GM13977 (cell line): ENCODE data around the gene CHKB.

ENCODE experiments used
- DNase-seq: peaks from one replicate; pipeline ENCODE4 v3.0.0; 2012; ENCODE audit warnings: low spot score
- in situ Hi-C: fragments of 300-500 bp; cut with MboI; formaldehyde crosslinking; loops from one replicate; pipeline ENCODE4 v1.12.0; 2022; ENCODE audit warnings: low sequenced_read_pairs, low pct_unique_long_range_greater_than_20kb, mixed read lengths, inconsistent platforms; ENCODE audit not compliant: unreplicated experiment
- TF ChIP-seq, protein P1 (sequence below): IDR thresholded peaks from 2 replicates; pipeline ENCODE4 v1.5.1; 2012; ENCODE audit warnings: mild to moderate bottlenecking, control low read depth; ENCODE audit not compliant: insufficient read depth; ENCODE audit errors: extremely low read depth, missing control alignments

The CHKB gene

DNA sequence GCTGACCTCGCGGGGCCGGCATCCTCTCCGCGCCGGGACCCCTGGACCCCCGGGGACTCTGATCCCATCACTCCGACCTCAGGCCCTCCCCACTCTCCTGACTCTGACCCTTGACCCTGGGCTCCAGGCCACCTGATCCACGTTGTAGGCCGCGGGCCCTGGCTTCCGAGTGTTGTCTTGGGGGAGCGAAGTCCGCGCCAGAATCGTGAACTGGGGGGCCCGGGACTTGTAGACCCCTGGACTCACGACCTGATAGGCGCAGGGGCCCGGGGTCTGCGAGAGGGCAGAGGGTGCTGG is 52.1 kb downstream of the CHKB start:
- TF ChIP-seq, protein P1, sequence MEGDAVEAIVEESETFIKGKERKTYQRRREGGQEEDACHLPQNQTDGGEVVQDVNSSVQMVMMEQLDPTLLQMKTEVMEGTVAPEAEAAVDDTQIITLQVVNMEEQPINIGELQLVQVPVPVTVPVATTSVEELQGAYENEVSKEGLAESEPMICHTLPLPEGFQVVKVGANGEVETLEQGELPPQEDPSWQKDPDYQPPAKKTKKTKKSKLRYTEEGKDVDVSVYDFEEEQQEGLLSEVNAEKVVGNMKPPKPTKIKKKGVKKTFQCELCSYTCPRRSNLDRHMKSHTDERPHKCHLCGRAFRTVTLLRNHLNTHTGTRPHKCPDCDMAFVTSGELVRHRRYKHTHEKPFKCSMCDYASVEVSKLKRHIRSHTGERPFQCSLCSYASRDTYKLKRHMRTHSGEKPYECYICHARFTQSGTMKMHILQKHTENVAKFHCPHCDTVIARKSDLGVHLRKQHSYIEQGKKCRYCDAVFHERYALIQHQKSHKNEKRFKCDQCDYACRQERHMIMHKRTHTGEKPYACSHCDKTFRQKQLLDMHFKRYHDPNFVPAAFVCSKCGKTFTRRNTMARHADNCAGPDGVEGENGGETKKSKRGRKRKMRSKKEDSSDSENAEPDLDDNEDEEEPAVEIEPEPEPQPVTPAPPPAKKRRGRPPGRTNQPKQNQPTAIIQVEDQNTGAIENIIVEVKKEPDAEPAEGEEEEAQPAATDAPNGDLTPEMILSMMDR: no peak
- in situ Hi-C loops: no loop called here
- no peak for DNase-seq

DNA sequence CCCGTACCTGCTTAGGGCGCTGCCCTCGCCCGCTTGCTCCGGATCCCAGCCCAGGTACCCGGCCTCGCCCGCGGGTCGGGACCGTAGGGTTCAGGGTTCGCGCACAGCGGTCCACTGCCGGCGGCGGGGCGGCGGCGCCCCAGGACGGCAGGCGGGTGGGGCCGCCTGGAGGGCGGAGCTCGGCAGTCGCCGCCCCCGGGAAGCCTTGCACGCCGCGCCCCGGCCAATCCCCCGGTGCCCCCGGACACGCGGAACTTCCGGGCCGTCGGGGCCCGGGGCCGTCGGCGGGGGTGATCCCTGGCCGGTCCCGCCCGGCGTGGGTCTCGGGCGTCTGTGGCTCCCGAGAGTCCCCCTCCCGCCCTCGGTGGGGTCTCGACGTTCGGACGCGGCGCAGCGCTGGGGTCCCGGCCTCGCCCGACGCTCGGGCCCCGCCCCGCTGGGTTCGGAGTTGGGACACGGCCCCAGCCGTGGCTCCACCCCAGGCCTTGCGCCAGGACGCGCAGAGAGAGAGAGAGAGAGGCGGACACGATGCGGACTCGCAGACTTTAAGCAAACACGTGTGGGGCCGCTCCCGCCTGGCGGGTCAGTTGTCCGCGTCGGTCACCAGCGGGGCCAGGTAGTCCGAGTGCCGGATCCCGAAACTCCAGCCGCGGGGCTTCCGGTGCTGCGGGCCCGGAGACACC is 52.6 kb downstream of the CHKB start, which contains the start of gene TYMP:
TYMP (minus strand) TSS at position 116 of the 683 bp plus-strand sequence. CDS start 303 bp downstream, outside the sequence.
- in situ Hi-C loops: no loop called here
- TF ChIP-seq, protein P1: no peak
- DNase-seq: peak; percentile 93

DNA sequence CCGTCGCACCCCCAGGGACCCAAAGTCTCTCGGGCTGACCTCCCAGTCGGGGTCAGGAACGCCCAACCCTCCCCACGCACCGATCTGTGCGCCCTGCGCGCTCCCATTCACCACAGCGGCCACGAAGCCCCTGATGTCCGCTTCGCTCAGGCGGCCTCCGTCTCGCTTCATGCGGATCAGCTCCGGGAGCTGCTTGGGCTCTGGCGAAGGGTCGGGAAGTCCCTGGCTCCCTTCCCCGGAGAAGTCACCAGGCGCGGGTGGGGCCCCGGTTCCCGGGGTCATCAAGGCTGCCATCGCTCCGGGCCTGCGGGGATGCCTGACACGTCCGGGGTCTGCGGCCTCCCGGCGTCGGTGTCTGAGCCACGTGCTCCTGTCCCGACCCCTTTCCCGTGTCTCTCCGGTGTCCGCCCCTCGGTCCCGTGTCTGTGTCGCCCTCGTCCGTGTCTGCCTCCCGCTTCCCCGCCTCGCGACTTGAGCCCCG is 53.2 kb downstream of the CHKB start:
- TF ChIP-seq, protein P1: no peak
- in situ Hi-C loops: no loop called here
- peak; percentile 43 for DNase-seq
